ENCODE data around the gene PTPRR.

Gene PTPRR

DNA sequence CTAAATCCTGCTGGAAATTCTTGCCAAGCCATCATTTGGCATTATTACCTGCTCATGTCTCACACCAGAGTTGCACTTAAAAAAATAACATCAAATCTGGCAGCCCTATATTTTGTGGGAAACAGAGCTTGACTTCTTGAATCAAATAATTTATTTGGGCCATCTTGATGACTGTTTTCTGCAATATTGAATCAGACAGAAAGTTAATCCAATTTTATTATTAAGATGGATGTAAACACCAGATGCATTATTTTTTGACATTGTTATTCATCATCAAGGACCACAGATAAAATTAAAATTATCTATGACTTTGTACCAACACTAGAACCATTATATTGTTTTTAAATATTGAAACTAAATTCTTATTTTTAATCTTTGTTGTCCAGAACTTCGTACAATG lies 132.9 kb downstream of the PTPRR start:
- no peak for DNase-seq

DNA sequence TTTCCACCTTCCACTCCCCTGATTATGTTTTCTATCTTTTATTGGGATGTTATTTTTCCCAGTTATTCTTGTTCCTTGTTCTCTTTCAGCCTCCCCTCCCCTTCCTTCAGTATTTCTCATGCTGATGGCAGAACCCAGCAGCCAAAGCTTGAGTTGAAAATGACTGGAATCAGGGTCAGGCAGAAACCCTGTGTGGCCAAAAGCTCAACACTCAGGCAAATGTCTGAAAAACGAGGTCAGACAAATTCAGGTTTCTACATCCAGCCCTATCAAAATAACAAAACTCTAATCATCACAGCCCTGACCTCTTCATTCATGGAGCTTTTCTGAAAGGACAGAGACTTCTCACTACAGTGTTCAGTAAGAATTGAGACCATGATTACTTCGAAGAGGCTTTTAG lies 134.6 kb downstream of the PTPRR start:
- no peak for DNase-seq

DNA sequence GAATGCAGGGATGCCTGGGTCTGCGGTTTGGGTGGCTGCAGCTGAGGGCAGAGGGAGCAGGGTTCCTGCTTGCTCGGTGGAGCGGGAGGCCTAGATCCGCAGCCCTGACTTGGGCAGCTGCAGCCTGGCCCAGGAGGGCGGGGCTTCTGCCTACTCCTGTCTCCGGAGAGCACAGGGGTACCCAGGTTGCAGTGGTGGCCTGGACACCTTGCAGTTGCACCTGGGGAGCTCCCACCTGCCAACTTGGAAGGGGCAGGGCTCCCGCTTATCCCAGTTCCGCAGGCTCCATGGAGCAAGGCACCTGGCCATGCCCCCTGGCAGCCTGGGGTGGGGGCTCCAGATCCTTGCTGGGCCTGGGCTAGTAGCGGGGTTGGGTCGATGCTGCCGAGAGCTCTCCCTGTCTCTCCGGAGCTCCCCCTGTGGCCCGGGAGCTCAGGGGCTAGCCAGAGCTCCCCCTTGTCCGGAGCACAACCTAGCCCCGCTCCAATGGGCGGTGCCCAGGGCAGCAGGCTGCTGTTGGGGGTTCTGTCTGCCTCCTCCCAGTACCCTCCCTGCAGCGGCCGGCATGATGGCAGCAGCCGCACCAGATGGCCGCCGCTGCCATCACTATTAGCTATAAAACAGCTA lies 136.4 kb downstream of the PTPRR start:
- DNase-seq = no peak

DNA sequence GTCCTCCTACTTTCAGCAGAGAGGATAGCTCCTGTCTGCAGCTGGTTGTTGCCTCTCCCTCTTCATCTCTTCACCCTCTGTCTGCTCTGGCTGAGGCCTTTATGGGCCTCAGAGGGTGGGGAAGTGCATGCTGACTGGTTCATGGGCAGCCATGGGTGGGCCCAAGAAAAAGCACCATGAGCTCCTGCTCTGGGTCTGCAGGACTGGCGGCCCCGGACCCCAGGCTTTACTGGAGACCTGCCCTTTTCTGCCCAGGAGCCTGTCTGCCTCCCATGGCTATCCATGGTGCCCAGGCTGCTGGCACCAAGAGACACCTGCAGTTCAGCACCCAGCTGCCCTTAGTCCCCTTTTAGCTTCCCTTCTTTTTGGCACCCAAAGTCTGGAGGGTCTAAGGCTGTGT lies 137.1 kb downstream of the PTPRR start:
- no peak for DNase-seq

DNA sequence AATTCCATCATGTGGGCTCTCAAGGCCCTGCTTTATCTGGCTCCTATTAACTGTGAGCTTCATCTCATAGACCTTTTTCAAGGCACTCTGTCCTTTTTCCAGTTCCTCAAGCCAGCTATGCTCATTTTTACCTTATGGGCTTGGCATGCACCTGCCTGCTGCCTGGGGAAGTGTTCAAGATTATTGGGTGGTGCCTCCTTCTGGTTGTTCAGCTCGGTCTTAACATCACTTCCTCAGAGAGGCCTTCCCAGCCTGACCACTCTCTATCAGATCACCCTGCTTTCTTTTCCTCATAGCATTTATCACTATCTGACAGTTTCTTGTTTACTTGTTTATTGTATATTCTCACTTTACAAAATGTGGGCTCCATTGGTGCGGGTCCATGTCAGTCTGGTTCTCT lies 141.3 kb downstream of the PTPRR start:
- no peak for DNase-seq

DNA sequence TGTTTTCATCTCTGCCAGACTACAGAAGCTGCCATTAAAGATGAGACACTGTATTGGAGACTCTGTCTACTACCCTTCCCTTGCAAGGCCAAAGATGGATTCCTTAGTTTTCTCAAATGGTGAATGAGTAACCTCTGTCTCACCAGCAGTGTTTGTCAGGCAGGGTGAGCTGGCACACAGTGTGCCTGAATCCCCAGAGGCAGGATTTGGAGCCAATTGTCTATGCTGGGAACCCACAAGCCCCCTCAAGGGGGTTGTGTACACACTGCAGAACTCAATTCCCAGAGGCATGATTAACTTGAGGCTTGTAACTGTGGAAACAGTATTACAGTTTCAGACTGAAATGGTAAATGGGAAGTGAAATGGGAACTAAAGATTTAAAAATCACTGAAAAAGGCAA lies 146.5 kb downstream of the PTPRR start:
- DNase-seq = no peak

GRCh38 chr12:70772836-70773235 lies 147.7 kb downstream of the PTPRR start:
- DNase-seq = no peak

DNA sequence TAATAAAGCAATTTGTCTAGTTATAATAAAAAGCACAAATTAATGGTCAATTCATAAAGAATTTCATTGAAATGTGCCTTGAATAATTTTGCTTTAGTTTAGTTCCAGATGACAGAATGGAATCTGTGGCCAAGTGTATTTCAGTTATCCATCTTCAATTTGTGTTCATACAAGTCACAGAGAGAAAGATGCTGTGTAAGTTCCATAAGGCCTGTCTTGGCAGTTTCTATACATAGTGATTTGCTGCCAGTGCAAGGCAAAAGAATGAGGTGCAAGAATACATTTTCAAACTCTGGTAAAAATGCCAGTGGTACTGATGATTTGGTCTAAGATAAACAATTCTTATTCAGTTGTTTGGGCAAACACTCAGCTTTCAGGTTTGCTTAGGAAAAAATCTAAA lies 149.0 kb downstream of the PTPRR start:
- no peak for DNase-seq

GRCh38 chr12:70763666-70764065 lies 156.9 kb downstream of the PTPRR start:
- DNase-seq = no peak

DNA sequence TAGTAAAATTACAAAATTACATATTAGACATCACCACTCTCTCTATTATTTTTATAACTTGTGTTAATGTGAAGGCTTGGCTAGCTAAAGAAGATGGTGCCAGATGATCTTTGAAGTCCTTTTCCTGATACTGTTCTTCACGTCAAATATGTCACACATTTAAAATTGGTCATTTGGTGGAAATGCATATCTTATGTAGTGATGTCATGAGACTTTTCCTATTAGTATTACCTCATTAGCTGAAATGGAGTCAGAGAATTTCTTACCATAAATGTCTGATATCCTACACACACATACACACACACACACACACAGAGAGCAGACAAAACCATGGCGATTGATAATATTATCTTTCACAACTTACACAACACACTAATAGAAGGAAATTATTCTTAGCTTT lies 158.5 kb downstream of the PTPRR start:
- no peak for DNase-seq

DNA sequence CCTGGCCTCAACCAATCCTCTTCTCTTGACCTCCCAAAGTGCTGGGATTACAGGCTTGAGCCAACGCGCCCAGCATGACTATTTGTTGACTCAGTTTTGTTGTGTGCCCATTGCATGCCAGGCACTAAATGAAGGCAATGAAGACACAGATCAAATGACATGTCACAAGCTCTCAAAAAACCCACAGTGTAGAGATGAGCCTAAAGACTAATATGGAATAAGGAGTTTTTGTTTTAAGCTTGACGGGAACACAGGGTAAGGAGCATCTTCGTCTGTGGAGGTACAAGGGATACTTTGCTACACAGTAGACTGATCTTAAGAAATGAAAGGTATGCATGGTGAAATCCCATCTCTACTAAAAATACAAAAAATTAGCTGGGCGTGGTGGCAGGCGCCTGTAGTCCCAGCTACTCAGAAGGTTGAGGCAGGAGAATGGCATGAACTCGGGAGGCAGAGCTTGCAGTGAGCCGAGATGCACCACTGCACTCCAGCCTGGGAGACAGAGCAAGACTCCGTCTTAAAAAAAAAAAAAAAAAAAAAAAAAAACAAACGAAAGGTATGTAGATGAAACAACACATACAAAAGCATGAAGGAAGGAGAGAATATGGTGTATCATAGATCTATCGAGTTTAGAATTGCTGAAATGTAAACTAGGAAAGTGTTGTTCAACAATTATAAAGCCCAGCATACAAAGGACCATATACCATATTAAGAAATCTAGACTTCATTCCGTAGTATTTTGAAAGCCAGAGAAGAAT lies 161.2 kb downstream of the PTPRR start:
- DNase-seq = no peak

GRCh38 chr12:70758494-70758845 lies 162.1 kb downstream of the PTPRR start:
- no peak for DNase-seq

DNA sequence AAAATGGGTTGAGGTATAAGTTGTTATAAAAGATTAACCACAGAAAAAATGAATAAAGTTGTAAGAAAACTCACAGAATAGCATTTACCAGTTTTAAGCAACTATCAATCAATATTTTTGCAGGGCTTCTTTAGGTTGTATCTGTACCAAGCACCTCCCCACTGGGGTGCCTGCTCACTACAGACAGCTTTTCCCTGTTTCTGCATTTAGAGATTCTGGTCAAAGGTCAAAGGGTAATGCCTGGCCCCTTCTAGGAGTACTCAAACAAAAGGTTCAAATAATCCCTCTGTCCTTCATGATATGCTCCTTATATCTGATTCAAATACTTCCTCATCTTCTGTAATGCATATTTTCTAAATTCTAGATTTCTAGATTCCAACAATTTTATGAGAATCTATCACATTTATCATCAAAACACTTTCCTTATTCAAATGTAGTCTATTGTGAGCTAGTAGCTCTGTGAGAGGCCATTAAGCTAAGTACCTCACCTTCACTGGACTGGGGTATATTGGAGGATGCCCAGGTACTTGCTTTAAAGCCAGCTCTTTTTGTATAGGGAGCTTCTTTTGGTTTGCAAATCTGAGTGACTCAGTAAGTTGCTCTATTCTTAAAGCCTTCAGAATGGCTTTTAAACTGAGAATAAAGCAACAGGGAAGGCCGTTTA lies 162.6 kb downstream of the PTPRR start:
- no peak for DNase-seq

DNA sequence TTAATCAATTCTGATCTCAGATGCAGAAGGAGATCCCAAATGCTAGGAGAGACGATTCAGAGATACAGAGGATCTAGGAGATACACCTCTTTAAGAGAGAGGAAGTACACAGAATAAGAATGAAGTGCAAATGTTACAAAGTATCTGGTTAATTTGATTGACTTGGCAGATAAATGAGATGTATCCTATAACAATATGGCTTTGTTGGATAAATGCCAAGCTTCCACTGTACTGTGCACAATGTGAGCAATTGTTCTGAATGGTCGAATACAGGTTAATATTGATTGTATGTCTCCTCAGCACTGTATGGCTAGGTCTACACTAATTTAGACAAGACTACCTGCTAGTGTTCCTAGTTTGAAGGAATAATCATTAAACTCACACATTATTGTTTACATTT lies 163.7 kb downstream of the PTPRR start:
- no peak for DNase-seq

DNA sequence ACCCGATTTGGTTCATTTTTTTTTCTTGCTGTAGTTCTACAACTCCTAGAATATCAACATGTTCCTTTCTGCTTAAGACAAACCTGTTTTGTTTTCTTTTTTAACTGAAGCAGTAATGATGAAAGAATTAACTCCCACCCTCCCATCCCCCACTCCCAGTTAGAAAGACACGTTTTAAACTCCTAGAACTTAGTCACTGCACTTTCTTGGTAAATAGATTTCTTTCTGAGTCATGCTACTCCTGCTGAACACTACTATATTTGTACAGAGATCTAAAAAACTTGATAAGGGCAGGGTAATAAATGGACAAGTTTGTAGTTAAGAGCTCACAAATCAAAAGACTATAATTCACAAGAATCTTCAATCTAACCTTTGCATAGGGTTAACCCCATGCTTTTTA lies 164.4 kb downstream of the PTPRR start:
- no peak for DNase-seq

GRCh38 chr12:70754330-70754741 lies 166.2 kb downstream of the PTPRR start:
- DNase-seq = no peak

- no peak for DNase-seq
Observed at GRCh38 chr12:70752327-70752726, 168.2 kb downstream of the PTPRR start.

DNA sequence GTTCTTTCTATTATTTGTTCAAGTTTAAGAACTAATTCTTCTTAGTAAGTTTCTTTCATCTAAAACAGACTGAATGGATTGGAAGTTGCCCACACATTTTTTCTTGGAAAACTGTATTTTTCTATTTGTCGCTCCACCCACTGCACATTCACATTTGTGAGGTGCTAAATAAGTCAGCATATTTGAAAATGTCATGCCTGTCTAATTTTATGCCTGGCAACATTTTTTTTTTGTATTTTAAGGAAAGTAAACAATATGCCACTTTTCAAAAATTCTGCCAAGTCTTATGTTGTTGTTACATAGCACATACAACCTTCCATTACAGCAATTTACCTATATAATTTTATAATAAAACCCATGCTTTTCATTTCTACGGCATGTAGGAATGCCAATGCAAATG lies 170.6 kb downstream of the PTPRR start:
- DNase-seq = no peak

DNA sequence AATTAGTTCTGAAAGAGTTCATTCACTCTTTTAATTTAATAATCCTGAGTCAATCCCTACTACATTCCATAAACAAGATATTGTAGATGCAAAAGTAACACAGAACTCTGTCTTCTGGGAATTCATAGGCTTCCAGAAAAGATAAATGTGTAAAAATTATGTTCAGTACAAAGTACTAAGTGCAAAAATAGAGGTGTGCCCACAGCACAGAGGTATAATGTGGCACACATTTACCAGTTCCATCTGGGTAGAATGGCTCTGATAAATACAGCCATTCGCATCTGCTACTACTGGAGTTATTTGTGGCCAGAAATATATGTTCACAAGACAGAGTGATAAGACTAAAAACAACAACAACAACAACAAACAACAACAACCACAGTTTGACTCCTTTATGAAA lies 171.7 kb downstream of the PTPRR start:
- DNase-seq = no peak

DNA sequence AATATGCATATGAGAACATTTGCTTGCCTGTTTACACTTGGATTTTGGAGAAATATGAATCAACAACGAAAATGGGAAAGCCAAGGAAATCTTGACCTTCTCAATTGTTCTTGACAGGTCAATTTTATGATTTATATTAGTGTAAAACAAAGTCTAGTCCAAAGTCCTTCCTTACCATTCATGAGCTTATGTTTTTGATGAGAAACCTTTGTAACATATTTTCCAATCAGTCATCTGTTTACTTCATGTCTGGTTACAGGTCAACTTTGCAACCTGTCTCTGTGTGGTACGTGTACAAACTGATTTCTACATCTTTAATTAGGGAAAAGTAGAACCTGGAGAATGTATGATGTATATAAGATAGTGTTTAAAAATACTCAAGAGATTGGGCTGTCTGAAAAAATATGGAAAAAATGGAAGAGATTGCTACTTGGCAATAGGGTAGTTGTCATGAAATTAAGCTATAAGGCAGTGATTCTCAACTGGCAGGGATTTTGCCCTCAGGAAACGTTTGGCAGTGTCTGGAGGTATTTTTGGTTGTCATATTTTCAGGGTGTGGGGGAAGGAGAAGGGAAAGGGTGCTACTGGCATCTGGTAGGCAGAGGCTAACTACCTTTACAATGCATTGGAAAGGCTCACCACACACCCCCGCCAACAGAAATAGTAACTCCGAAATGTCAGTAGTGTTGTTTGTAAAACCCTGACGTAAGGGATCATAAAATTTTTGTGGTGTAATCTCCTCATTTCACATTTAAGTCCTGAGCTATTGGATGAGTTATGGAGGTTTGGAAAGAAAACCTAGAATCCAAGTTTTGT lies 172.9 kb downstream of the PTPRR start:
- no peak for DNase-seq

- DNase-seq = no peak
Observed at GRCh38 chr12:70745048-70745447, 175.5 kb downstream of the PTPRR start.

- DNase-seq = no peak
Observed at GRCh38 chr12:70744178-70744577, 176.4 kb downstream of the PTPRR start.

- DNase-seq = no peak
Observed at GRCh38 chr12:70741256-70741655, 179.3 kb downstream of the PTPRR start.

DNA sequence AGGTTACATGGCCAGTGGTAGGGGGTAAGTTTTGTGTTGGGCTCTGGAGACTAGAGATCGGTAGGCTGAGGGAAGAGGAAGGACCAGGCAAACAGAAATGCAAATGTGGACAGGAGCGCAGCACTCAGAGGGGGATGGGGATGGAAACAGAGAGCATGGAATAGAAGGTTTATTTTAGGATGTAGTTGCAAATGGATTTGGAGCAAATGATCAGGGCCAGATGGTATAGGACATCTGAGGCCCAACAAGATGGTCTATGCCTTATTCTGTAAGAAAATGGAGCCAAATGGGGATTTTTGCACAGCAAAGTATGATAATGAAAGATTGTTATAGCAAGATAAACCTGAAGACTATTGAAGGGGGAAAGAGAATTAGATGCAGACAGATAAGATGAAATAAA lies 180.8 kb downstream of the PTPRR start:
- DNase-seq = no peak

All from activated naive CD4-positive, alpha-beta T cell (primary cell).